Karpas-422 (cell line): ENCODE measurements around the gene POT1. TPM values are rescaled to one million over a fixed set of nuclear protein-coding genes. Genes with fewer than 3 reads are reported as not detected.

Experiments
- DNase-seq: peaks from one replicate; pipeline ENCODE4 v3.0.0-alpha.2; 2015
- H2AFZ ChIP-seq: fragments of 200-600 bp; sonication (generic); 2 replicates; pipeline ENCODE4 v1.6.1; 2014; ENCODE audit warnings: antibody characterized with exemption, low read length, mixed read lengths
- H3K27ac ChIP-seq: fragments of 200-600 bp; sonication (generic); 2 replicates; pipeline ENCODE4 v1.5.1; 2014; ENCODE audit warnings: mild to moderate bottlenecking, low read length, moderate library complexity
- H3K27me3 ChIP-seq: fragments of 200-600 bp; sonication (generic); 2 replicates; pipeline ENCODE4 v1.6.1; 2014; ENCODE audit warnings: low read length, mixed read lengths
- H3K36me3 ChIP-seq: fragments of 200-600 bp; sonication (generic); 2 replicates; pipeline ENCODE4 v1.6.1; 2014; ENCODE audit warnings: low read length, mixed read lengths; ENCODE audit not compliant: insufficient read depth
- H3K4me1 ChIP-seq: fragments of 200-600 bp; sonication (generic); 2 replicates; pipeline ENCODE4 v1.6.1; 2014; ENCODE audit warnings: mild to moderate bottlenecking, low read length, mixed read lengths
- H3K4me2 ChIP-seq: fragments of 200-600 bp; sonication (generic); 2 replicates; pipeline ENCODE4 v1.6.1; 2014; ENCODE audit warnings: low read length, low read depth, mild to moderate bottlenecking; ENCODE audit not compliant: poor library complexity, severe bottlenecking
- H3K4me3 ChIP-seq: fragments of 200-600 bp; sonication (generic); 2 replicates; pipeline ENCODE4 v1.5.1; 2014; ENCODE audit warnings: mild to moderate bottlenecking, antibody characterized with exemption, low read length, mixed read lengths
- H3K79me2 ChIP-seq: fragments of 200-600 bp; sonication (generic); 2 replicates; pipeline ENCODE4 v1.6.1; 2014; ENCODE audit warnings: mild to moderate bottlenecking, low read length, mixed read lengths
- H3K9ac ChIP-seq: fragments of 200-600 bp; sonication (generic); 2 replicates; pipeline ENCODE4 v1.6.0; 2014; ENCODE audit warnings: low read length
- H3K9me2 ChIP-seq: fragments of 200-600 bp; sonication (generic), shearing (Covaris generic); replicated peaks from 2 replicates; pipeline ENCODE4 v1.6.0; 2014; ENCODE audit warnings: mild to moderate bottlenecking, low read length, moderate library complexity; ENCODE audit not compliant: insufficient read depth
- H3K9me3 ChIP-seq: fragments of 300-700, 200-600 bp; sonication (generic); 2 replicates; pipeline ENCODE4 v1.6.1; 2014; ENCODE audit warnings: low read length, mixed read lengths
- H4K20me1 ChIP-seq: fragments of 200-600 bp; sonication (generic); 2 replicates; pipeline ENCODE4 v1.6.1; 2014; ENCODE audit warnings: mild to moderate bottlenecking, antibody characterized with exemption, low read length, low read depth; ENCODE audit not compliant: insufficient read depth
- total RNA-seq: library from RNA; depleted of rRNA; stranded (reverse); fragments of >200 nt; shearing (Covaris generic); gene quantifications from 2 replicates; pipeline ENCODE4 v1.2.3, GENCODE V29; 2014; ENCODE audit warnings: low replicate concordance; rRNA removed

Gene POT1
- total RNA-seq, 1 experiment from 2014 or later: 125 TPM

- Histone ChIP-seq H3K9ac (no peak overlapping the region), H2AFZ (no peak overlapping the region), H3K27ac (no peak overlapping the region), H3K36me3 (no peaks in the 10 kb centered on the region), H3K9me3 (no peaks in the 10 kb centered on the region), H4K20me1 (no peaks in the 10 kb centered on the region), H3K4me1 (no peaks in the 10 kb centered on the region), H3K4me2 (no peak overlapping the region), H3K27me3 (no peaks in the 10 kb centered on the region), H3K9me2 (no peaks in the 10 kb centered on the region), H3K4me3 (no peak overlapping the region), H3K79me2 (no peaks in the 10 kb centered on the region)
- DNase-seq: no peak
These were observed 154.2 kb downstream of the POT1 start for GRCh38 chr7:124775422-124775821.

- no peaks in the 10 kb centered on the region for H3K9me3 ChIP-seq
These were observed 155.7 kb downstream of the POT1 start for GRCh38 chr7:124773938-124774337.

GRCh38 chr7:124773339-124773738 is 156.3 kb downstream of the POT1 start:
- H3K4me2 ChIP-seq: no peak overlapping the region
- no peak overlapping the region for H3K4me3 ChIP-seq
- H2AFZ ChIP-seq: no peak overlapping the region
- H3K79me2 ChIP-seq: no peaks in the 10 kb centered on the region
- H3K27me3 ChIP-seq: no peaks in the 10 kb centered on the region
- no peak overlapping the region for H3K9ac ChIP-seq
- DNase-seq: no peak
- no peaks in the 10 kb centered on the region for H3K36me3 ChIP-seq
- H4K20me1 ChIP-seq: no peaks in the 10 kb centered on the region
- no peaks in the 10 kb centered on the region for H3K4me1 ChIP-seq
- H3K9me2 ChIP-seq: no peaks in the 10 kb centered on the region
- no peaks in the 10 kb centered on the region for H3K9me3 ChIP-seq
- H3K27ac ChIP-seq: no peak overlapping the region

More at GRCh38 chr7:124773938-124774337, 155.7 kb downstream of the POT1 start:
- H3K9ac ChIP-seq: no peak overlapping the region
- no peaks in the 10 kb centered on the region for H3K27me3 ChIP-seq
- no peak overlapping the region for H3K27ac ChIP-seq
- no peak overlapping the region for H2AFZ ChIP-seq
- H3K9me2 ChIP-seq: no peaks in the 10 kb centered on the region
- no peaks in the 10 kb centered on the region for H3K79me2 ChIP-seq
- no peak overlapping the region for H3K4me2 ChIP-seq
- H3K4me1 ChIP-seq: no peaks in the 10 kb centered on the region
- no peaks in the 10 kb centered on the region for H4K20me1 ChIP-seq
- H3K4me3 ChIP-seq: no peak overlapping the region
- no peaks in the 10 kb centered on the region for H3K36me3 ChIP-seq
- DNase-seq: no peak

Other genes with a start within 250 kb of the POT1 start
- gene GPR37, start 164.0 kb downstream of the POT1 start, total RNA-seq: not detected in 2 replicates